SK-N-DZ (cell line): ENCODE data around the gene AKAP14. TPM values are rescaled to one million over a fixed set of nuclear protein-coding genes. Genes with fewer than 3 reads are reported as not detected.
"Not testable (repeated sequence)": the region's sequence is repeated elsewhere in the genome, so short reads cannot be mapped to it uniquely, and the experiment has no call there.

Experiments used
- DNase-seq: peaks from one replicate; pipeline ENCODE4 v3.0.0-alpha.2; 2015; ENCODE audit warnings: low spot score
- polyA plus RNA-seq, 2 experiments: library from polyadenylated mRNA; depleted of rRNA; stranded (reverse); fragments of >200 nt; gene quantifications; 2 replicates each; pipeline ENCODE4 v1.2.3, GENCODE V29; 2014

AKAP14 gene
- not detected in 2 replicates for polyA plus RNA-seq (2014; cell fraction: cytosol; rRNA removed)
- not detected in 2 replicates for polyA plus RNA-seq (2014; cell fraction: nucleus; rRNA removed)

DNA sequence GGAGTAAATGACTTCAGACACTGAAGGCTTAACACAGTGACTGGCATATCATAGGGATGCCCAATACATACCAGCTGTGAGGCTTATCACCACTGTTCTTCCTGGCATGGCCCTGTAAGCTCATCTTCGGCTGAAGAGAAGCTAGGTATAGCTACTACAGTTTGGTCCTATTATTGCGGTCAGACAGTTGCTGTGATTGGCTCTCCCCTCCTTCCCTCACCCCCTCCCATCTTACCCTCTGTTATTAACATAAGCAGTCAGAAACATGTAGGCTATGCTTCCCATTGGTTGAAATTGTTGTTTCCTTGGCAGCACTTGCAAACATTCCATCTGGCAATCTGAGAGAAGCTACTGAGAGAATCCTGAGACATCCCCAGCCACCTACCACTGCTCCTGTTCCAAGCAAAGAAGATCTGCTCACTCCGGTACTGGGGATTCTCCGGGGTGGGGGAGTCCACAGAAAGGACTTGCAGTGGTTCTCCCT is at the start of gene AKAP14:
AKAP14 (plus strand) TSS at position 51 of the 484 bp plus-strand sequence. CDS start 7,331 bp downstream, outside the sequence.
- DNase-seq = peak; percentile 17

DNA sequence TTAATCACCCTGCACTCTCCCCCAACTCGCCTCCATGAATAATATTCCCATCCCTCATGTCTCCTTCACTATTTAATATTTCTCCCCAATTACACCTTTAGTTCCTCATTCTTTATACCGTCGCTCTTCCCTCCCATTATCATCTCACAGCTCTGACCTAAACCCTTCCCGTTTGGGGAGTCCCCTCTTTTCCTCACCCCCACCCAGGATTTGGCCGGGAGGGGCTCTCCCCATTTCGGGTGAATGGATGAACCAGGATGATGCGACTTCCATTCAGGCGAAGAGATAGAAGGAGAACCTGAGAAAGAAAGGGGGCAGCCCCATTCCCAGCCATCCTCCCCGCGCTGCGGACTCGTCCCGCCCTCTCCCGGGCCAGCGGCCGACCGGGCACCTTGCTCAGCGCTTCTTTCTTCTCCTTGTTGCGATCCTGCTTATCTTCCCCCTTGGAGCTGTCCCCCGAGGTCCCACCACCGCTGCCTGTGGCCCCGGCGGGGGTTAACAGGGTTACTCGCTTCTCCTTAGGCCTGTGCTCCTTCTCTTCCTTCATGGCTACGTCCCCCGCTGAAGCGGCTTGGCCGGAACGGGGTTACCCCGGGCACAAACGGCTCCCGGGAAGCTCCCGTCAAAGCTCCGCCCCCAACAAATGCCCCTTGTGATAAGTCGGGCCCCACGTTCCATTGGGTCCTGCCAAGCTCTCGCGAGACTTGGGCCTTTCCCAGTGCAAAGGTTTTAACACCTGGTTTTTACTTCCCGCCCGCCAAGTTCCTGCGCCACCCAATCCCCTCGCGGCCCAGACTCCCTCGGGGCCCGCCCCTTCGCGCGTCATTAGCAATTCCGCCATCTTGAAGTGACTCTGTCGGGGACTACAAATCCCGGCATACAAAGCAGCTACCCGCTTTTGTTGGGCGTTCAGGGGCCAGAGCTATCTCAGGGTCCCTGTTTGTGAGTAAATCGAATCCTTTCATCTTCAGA is 43.0 kb upstream of the AKAP14 start, which contains the start of gene UPF3B:
UPF3B (minus strand) TSS at position 582 of the 972 bp plus-strand sequence; CDS start at position 547, 35 bp downstream.
- peak; percentile 99 for DNase-seq

DNA sequence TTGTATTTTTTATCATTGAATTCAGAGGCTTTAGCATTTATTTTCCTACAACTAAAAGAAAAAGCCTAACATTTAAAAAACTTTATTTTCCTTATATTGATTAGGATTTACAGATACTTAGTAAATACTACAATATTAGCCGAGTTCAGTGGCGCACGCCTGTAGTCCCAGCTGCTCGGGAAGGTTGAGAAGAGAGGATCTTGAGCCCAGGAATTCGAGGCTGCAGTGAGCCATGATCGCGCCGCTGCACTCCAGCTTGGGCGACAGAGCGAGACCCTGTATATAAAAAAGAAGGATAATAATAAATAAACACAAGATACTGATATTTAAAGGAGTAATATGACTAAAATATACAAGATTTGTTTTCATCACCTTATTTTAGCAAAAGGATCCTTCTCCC is 42.2 kb upstream of the AKAP14 start:
- peak; percentile 26 for DNase-seq

DNA sequence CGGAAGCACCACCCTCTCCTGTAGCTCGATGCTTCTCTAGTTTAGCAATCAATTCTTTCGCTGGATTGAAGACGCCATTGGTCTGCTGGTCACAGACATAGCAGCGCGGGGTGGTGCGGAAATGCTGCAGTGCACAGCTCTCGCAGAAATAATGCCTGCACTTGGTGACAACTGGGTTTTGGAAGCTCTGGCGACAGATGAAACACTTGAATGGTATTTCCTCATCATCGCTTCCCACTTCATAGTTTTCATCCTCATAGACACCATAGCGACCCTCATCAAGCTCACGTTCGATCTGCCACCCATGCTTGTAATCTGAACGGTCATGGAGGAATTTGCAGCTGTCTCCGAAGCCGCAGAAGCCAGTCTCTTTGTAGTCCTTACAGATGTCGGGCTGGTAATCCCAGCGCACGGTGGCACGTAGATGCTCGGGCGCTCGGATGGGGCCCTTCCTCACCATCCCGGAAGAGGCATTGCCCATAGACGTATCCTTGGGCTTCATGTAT is 25.0 kb upstream of the AKAP14 start:
- DNase-seq = peak; percentile 18

DNA sequence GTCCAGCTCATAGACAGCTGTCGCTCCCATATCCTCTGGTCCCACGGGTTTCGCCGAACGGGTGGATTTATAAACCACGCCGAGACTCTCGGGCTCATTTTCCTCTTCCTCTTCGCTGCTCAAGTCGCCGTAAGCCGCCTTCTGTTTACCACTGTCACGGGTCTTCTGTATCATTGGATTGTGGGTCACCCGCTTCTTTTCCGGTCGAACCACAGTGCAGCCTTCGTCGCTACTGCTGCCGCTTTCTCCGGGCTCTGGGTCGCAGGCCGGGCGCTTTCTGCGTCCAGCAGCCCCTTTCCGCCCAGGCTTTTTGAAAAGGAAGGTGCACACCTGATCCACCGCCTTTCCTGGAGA is 24.5 kb upstream of the AKAP14 start:
- peak; percentile 8 for DNase-seq

DNA sequence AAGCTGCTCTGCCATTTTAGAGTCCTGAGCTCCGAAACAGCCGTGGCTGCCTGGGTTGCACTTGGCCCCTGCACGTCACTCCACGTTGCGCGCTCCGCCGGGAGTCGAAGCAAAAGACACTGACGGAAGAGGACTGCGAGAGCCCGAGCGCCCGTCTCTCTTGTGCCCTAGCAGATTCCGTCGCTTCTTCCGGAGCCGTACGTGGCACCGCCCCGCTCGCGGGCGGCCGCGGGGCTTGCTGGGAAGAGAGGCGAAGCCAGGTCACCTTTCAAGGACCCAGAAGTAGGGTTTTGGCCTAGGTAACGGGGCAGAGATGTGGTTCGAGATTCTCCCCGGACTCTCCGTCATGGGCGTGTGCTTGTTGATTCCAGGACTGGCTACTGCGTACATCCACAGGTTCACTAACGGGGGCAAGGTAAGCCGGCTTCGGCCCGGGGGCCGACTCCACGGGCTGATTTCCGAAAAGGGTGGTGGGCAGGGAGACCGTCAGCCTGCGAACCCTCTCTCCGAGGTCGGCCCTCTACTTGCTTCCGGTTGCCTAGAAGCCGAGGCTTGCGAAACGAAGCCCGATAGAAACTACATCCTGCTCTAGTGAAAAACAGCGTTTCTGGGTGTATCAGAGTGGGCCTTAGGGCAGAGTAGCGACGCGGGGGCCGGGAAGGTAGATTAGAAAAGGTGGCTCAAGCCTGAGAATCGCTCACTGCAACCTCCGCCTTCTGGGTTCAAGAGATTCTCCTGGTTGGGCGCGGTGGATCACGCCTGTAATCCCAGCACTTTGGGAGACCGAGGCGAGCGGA is 23.9 kb upstream of the AKAP14 start, which contains the start of the genes NDUFA1 and RNF113A:
NDUFA1 (plus strand) TSS at position 234 of the 797 bp plus-strand sequence; CDS start at position 314, 80 bp downstream.
RNF113A (minus strand) TSS at position 135 of the 797 bp plus-strand sequence; CDS start at position 15, 120 bp downstream.
- peak; percentile 86 for DNase-seq

DNA sequence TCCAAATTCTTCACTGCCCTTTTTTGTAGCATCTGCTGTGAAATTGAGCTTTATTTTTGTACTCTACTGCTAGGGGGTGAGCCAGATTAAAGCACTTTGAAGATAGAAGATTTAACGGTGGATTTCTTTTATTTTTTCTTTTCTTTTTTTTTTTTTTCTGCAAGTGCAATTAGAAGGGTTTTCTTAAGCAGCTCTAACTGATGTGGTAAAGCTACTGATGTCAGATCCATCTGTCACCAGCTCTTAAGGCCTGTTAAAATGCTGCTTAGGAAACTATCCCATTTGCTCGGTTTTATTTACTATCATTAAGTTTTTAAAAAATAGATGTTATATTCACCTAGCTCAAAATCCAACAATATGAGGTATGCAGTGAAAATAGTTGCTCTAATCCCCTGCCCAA is 17.0 kb upstream of the AKAP14 start:
- no peak for DNase-seq

DNA sequence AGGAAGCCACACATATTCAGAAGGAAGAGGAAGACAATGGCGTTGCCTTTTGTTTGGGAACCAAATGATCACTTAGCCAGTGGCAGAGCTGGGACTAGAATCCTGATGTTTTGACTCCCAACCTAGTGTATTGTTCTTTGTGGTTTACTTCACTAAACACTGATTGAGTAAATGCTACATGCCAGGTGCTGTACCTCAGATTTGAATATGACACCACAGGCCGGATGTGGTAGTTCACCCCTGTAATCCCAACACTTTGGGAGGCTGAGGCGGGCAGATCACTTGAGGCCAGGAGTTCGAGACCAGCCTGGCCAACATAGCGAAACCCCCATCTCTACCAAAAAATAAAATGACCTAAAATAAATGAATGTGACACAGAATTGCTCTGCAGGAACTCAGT is 15.6 kb upstream of the AKAP14 start:
- DNase-seq = no peak

DNA sequence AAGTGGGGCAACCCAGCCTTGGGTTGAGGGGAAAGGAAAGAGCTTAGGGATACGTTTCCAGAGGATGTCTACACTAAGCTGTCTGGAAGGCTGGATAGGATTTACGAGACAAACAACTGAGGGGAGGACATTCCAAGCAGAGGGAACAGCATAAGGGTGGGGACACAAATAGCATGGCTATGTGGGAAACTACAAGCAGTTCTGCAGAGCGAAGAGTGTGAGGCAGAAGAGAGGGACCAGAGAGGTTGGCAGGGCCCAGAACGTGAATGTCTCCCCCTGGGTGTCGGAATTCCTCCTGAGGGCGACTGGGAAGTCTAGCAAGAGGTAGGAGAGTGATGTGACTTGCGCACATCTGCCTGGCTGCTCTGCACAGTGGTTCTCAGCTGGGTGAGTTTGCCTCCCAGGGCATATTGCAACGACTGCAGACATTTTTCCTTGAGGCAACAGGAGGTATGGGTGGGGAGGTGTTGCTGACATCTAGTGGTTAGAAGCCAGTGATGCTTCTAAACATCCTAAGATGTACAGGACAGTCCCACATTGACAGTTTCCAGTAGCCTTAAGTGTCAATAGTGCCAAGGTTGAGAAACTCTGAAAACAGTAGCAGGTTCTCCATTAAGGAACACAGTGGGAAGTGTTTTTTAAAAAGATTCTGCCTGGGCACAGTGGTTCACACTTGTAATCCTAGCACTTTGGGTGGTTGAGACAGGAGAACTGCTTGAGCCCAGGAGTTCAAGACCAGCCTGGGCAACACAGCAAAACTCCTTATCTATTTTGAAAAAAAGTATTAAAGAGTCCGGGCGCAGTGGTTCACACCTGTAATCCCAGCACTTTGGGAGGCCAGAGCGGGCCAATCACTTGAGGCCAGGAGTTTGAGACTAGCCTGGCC is 14.9 kb upstream of the AKAP14 start:
- DNase-seq = peak; percentile 59

DNA sequence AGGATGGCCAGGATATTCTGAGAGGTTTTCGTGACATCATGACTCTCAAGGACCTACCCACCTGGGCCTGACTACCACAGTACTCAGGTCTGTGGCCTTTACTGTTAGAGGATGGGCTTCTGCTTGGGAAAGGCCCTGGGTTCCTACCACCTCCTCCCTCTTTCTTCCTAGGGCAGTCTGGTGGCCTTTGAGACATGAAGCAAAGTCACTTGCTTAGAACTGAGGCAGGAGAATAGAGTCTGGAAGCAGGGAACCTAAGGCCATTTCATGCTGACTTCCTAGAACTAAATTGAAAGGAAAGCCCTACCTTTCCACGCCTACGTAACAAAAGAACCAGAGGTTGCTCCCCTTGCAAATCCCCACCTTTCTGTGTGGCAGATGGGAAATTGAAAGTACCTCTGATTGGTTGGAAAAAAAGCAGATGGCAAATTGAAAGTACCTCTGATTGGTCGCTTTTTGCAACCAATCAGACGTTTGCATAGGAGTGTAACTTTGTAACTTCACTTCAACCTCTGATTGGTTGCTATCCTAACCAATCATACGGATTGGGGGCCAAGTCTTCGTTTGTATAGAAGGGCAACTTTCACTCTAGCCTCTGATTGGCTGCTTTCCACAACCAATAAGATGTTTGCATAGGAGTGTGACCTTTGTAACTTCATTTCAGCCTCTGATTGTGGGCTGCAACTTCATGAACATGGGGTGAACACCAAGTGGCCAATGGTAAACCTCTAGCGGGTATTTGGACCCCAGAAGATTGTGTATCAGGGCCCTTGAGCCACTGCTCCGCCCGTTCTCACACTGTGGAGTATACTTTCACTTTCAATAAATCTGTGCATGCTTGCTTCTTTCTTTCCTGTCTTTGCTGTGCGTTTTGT is 9.9 kb upstream of the AKAP14 start:
- no peak for DNase-seq

DNA sequence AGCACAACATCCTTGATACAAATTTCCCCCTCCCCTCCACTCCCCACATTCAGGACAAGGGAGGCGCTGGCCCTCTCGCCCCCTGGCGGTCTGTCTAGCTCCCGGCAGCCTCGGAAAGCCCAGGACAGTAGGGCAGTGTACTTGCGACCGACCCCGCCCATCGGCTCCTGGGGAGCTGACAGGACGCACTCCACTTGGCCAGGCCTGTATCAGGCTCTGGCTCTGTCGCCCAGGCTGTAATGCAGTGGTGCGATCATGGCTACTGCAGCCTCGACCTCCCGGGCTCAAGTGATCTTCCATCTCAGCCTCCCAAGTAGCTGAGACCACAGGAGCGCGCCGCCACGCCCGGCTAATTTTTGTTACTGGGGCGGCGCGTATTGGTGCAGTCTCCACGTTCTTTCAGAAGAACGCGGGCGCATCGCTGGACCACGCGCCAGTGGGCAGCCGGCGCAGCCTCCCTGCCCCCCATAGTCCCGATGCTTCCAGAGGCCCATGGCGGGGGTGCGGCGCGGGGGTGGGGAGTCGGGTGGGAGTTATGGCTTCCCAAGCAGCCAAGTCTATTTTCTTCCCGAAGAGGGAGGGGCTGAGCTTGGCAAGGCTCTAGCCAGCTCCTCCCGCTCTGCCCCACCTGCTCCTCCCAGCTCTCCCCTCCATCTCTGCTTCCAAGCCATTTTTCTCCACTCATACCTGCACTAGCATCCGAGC is 7.8 kb upstream of the AKAP14 start:
- peak; percentile 84 for DNase-seq

DNA sequence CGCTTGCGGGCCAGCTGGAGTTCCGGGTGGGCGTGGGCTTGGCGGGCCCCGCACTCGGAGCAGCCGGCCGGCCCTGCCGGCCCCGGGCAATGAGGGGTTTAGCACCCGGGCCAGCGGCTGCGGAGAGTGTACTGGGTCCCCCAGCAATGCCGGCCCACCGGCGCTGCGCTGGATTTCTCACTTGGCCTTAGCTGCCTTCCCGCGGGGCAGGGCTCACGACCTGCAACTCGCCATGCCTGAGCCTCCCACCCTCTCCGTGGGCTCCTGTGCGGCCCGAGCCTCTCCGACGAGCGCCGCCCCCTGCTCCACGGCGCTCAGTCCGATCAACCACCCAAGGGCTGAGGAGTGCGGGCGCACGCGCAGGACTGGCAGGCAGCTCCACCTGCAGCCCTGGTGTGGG is 5.1 kb upstream of the AKAP14 start:
- DNase-seq = not testable (repeated sequence)

DNA sequence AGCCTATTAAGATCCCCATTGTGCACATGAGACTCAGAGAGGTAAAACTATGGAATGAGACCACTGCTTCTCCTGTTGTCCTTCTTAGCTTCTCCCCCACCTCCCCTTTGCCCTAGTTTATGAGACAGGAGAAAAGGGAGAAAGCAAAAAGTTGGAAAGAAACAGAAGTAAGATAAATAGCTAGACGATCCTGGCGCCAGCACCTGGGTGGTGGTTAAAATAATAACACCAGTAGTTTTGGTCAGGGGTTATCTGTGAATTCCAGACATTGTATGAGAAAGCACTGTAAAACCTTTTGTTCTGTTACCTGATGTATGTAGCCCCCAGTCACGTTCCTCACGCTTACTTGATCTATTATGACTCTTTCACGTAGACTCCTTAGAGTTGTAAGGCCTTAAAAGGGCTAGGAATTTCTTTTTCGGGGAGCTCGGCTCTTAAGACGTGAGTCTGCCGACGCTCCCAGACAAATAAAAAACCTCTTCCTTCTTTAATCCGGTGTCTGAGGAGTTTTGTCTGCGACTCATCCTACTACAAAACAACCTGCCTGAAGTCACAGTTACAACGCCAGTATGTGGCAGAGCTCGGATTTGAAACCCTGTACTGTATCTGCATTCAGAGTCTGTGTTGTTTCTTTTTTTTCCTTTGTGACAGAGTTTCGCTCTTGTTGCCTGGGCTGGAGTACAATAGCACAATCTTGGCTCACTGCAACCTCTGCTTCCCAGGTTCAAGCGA is 3.6 kb upstream of the AKAP14 start:
- DNase-seq = not testable (repeated sequence)

DNA sequence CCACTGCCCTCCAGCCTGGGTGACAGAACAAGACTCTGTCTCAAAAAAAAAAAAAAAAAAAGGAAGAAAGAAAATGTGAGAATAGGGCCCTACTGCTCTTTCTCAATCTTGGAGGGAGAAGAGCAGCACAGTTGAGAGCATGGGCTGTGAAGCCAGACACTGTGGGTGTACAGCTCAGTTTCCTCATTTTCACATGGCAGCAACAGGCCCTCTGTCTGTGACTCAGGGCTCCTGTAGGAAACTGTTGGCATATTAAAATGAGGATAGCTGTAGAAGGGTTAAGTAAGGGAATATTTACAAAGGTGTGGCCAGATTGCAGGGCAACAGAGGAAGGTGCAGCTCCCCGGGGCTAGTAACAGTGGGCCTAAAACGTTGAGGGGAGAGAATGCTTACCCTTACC is 3.4 kb downstream of the AKAP14 start:
- DNase-seq = no peak

DNA sequence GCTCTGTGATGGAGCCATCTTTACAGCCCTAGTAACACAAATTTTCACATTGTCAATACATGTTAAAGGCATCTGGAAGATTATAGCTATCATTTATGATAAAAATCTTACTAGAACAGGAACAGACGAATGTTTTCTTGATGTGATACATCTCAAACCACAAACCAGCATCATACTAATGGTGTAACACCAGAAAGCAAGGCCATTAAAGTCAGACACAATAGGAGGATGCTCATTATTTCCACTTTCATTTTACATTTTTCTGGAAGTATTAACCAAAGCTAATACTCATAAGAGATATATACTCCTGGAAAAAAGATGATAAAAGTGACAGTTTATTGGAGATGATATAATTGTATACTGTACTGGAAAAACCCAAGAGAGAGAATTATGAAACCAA is 5.3 kb downstream of the AKAP14 start:
- DNase-seq = no peak

DNA sequence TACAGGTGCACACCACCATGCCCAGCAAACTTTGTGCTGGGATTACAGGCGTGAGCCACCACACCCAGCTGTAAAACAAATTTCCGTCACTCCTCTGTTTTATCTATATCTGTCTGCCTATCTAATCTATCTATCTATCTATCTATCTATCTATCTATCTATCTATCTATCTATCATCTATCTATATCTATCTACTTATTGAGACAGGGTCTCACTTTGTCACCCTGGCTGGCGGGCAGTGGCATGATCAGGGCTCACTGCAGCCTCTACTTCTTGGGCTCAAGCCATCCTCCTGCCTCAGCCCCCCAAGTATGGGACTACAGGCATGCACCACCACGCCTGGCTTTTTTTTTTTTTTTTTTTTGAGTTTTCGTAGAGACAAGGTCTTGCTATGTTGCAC is 20.6 kb downstream of the AKAP14 start:
- DNase-seq = no peak

DNA sequence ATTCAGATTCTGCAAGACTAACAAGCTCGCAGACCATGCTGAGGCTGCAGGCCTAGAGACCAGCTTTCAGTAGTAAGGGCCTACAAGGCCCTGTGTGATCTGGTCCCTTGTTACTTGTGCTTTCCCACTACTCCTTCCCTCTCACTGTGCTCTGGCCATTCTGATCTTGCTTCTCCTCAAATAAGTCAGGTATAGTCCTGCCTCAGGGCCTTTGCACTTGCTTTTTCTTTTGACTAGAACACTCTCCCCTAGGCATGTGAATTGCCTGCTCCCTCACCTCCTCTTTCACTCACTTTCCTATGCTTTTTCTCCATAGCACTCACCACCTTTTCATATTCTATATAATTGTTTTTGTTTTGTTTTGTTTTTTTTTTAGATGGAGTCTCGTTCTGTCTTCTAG is 22.2 kb downstream of the AKAP14 start:
- no peak for DNase-seq
